Subcutaneous abdominal adipose tissue (tissue), 5 donors: ENCODE results near the gene PIGU.

Experiments used
- H3K27ac ChIP-seq: one replicate; pipeline ENCODE4 v1.7.0; 2013; ENCODE audit warnings: low read depth, mild to moderate bottlenecking, inconsistent platforms, low read length, moderate library complexity
- H3K27me3 ChIP-seq, 5 donors: one replicate each; pipeline ENCODE4 v1.7.0; 2013; ENCODE audit warnings: low read length in 5 of 5, inconsistent platforms in 1 of 5; ENCODE audit not compliant: control insufficient read depth in 5 of 5, insufficient read depth in 4 of 5
- H3K36me3 ChIP-seq, 5 donors: one replicate each; pipeline ENCODE4 v1.7.0; 2013; ENCODE audit warnings: low read length in 5 of 5; ENCODE audit not compliant: control insufficient read depth in 5 of 5, insufficient read depth in 5 of 5
- H3K4me1 ChIP-seq, 5 donors: one replicate each; pipeline ENCODE4 v1.7.0; 2013; ENCODE audit warnings: low read length in 5 of 5, mild to moderate bottlenecking in 3 of 5, moderate library complexity in 1 of 5; ENCODE audit not compliant: control insufficient read depth in 5 of 5, insufficient read depth in 5 of 5
- H3K4me3 ChIP-seq, 5 donors: one replicate each; pipeline ENCODE4 v1.7.0; 2013; ENCODE audit warnings: low read length in 5 of 5, low read depth in 1 of 5
- H3K9ac ChIP-seq, 5 donors: one replicate each; pipeline ENCODE4 v1.7.0; 2013; ENCODE audit warnings: low read length in 5 of 5, mild to moderate bottlenecking in 4 of 5, moderate library complexity in 3 of 5
- H3K9me3 ChIP-seq, 5 donors: one replicate each; pipeline ENCODE4 v1.7.0; 2013; ENCODE audit warnings: low read length in 5 of 5; ENCODE audit not compliant: control insufficient read depth in 5 of 5
- donor health status: healthy.
- donor health status: healthy.
- donor health status: healthy.
- donor health status: healthy.
- donor health status: healthy.

Gene PIGU

GRCh38 chr20:34561661-34562060, 115.2 kb downstream of the PIGU start:
- no peaks in the 10 kb centered on the region for H3K9me3 ChIP-seq
- no peak overlapping the region for H3K4me3 ChIP-seq
- H3K4me1 ChIP-seq = peaks cover 0 to 26% (median 15%) of the 10 kb centered on the region in 5 donors
- H3K27ac ChIP-seq = no peak overlapping the region
- H3K36me3 ChIP-seq = peaks cover 0 to 6% (median 4%) of the 10 kb centered on the region in 5 donors
- H3K27me3 ChIP-seq = no peaks in the 10 kb centered on the region
- H3K9ac ChIP-seq = no peak overlapping the region

DNA sequence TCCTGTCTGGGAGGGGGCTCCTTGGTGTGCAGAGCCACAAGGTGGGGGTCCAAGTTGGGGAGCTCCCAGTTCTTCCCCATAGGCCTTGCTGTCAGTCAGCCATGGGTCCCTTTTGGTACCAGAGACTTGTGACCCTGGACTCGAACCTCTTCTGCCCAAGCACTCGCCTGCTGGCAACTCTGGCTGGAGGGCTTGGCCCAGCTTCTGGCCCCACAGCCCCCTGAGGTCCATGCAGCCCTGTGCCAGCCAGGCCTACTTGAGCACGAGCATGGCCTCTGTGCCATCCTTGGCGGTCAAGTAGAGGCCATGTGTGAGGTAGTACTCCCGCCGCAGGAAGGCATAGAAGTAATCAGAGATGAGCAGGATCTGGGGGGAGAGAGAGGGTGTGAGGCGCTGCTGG, 116.3 kb downstream of the PIGU start:
- Histone ChIP-seq H3K36me3 (peaks cover 0 to 5% (median 4%) of the 10 kb centered on the region in 5 donors), H3K27me3 (no peaks in the 10 kb centered on the region), H3K27ac (no peak overlapping the region), H3K9me3 (no peaks in the 10 kb centered on the region), H3K4me1 (peaks cover 0 to 26% (median 15%) of the 10 kb centered on the region in 5 donors), H3K9ac (no peak overlapping the region), H3K4me3 (no peak overlapping the region)

GRCh38 chr20:34560141-34560523, 116.8 kb downstream of the PIGU start:
- Histone ChIP-seq H3K9ac (no peak overlapping the region), H3K4me1 (peaks cover 0 to 26% (median 15%) of the 10 kb centered on the region in 5 donors), H3K36me3 (peaks cover 0 to 5% (median 4%) of the 10 kb centered on the region in 5 donors), H3K4me3 (no peak overlapping the region), H3K27ac (no peak overlapping the region), H3K9me3 (no peaks in the 10 kb centered on the region), H3K27me3 (no peaks in the 10 kb centered on the region)

DNA sequence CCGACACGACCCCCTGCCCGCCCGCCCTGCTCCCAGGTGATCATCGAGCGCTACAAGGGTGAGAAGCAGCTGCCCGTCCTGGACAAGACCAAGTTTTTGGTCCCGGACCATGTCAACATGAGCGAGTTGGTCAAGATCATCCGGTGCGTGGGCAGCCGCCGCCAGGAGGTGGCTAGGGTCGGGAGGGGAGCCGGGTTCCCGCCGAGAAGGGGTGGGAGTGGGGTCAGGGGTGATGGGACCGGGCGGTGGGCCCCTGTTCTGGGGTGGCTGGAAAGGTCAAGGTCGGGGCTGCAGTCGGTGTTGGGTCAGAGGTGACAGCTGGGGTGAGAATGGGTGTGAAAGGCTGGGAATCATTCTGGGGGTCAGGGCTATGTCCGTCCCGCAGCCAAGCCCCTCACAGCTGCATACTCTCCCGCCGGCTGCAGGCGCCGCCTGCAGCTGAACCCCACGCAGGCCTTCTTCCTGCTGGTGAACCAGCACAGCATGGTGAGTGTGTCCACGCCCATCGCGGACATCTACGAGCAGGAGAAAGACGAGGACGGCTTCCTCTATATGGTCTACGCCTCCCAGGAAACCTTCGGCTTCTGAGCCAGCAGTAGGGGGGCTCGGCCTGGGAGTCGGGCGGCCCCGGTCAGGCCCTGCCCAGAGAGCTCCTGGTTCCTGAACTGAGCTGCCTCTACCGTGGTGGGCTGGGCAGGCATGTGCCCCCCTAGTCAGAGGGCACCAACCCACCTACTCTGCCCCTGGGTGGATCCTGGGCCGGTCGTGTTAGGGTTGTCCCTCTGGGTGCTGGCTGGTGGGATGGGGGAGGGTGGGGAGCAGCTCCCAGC, 117.4 kb downstream of the PIGU start:
- peak overlapping the region; percentile 37 for H3K27ac ChIP-seq
- H3K36me3 ChIP-seq = peaks cover 0 to 5% (median 4%) of the 10 kb centered on the region in 5 donors
- peak overlapping the region in 1 of 5 donors; percentile 56 for H3K9ac ChIP-seq
- H3K4me3 ChIP-seq = peak overlapping the region in 4 of 5 donors; percentile 39 to 82 (median 68)
- H3K4me1 ChIP-seq = peaks cover 0 to 21% (median 11%) of the 10 kb centered on the region in 5 donors
- no peaks in the 10 kb centered on the region for H3K27me3 ChIP-seq
- no peaks in the 10 kb centered on the region for H3K9me3 ChIP-seq

DNA sequence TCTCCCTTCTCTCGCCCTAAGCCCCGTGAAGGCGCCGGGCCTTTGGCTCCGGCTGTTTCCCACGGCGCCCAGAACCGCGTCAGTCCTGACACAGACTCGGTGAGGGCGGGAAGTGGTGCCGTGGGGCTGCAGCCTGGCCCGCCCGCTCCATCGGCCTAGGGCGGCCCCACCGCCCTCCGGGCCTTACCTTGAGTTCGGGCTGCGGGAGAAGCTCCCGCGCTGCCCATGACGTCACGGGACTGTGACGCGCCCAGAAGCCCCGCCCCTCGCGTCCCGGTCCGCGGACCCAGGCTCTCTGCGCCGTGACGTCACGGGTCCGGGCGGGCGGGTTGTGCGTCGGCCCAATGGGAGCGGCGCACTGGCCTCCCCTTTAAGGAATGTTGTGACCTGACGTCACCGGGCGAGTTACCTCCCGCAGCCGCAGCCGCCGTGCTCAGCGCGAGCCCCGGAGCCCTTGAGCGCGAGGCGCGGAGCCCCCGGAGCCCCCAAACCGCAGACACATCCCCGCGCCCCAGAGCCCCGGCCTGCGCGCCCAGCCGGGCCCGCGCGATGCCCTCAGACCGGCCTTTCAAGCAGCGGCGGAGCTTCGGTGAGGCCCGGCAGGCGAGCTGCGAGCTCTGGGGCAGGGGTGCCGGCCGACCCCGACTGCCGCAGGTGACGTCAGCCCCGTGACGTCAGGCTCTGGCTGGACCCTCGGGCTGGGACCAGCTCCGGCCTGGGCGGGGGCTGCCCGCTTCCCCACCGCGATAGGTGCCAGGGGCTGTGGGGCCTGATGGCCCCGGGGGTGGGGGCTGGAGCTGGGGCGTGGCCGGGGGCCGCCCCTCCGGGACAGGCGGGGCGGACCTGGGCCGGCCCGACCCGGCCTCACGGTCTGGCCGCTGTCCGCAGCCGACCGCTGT, 118.3 kb downstream of the PIGU start, which contains the start of gene MAP1LC3A:
MAP1LC3A (plus strand) TSS at position 399 of the 899 bp plus-strand sequence; CDS start at position 550, 151 bp downstream.
- H3K4me1 ChIP-seq = peaks cover 0 to 20% (median 11%) of the 10 kb centered on the region in 5 donors
- H3K36me3 ChIP-seq = peaks cover 0 to 5% (median 4%) of the 10 kb centered on the region in 5 donors
- H3K9ac ChIP-seq = peak within 1 kb of the TSS; percentile 77 to 87 (median 85)
- H3K27me3 ChIP-seq = no peaks in the 10 kb centered on the region
- H3K27ac ChIP-seq = peak within 1 kb of the TSS; percentile 62
- H3K9me3 ChIP-seq = no peaks in the 10 kb centered on the region
- peak within 1 kb of the TSS; percentile 73 to 85 (median 79) for H3K4me3 ChIP-seq

DNA sequence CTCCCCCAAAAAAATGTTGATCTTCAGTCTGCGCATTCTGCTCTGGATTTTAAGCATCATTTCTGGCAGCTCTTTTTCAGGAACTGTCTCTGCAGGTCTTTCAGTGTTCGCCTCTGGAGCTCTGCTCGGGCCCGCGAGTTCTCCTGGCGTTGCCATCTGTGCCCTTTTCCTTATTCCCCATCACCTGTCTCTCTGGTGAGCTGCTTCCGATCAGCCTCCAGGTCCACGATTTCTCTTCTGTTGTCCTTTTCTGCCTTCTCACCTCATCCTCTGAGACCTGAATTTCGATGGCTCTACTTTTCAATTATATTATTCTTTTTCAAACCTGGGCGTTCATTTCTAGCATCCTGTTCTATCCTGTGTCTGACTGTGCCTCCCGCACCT, 119.0 kb downstream of the PIGU start:
- Histone ChIP-seq H3K27ac (peak overlapping the region; percentile 62), H3K36me3 (peaks cover 0 to 5% (median 4%) of the 10 kb centered on the region in 5 donors), H3K4me3 (peak overlapping the region; percentile 73 to 85 (median 79)), H3K4me1 (peaks cover 0 to 20% (median 11%) of the 10 kb centered on the region in 5 donors), H3K9me3 (no peaks in the 10 kb centered on the region), H3K27me3 (no peaks in the 10 kb centered on the region), H3K9ac (peak overlapping the region; percentile 77 to 87 (median 79))

DNA sequence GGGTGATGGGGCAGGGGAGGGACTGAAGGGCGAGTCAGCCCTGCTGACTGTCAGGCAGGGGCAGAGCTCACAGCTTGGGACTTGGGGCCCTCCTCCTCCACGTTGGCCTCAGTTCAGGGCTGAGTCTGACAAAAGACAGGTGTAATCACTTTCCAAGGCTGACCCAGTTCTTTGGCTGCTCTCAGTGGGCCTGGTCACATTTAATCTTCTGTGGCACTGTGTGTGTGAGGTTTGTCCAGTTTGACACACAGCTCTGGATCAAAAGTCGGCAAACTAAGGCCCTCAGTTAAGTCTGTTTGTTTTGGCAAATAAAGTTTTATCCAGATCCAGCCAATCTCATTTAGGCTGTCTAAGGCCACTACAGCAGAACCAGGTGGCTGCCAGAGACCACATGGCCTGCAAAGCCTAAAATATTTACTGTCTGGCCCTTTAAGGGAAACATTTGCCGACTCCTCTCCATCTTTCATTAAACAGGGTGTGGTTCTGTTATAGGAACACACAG, 123.5 kb downstream of the PIGU start:
- no peak overlapping the region for H3K4me3 ChIP-seq
- no peaks in the 10 kb centered on the region for H3K9me3 ChIP-seq
- H3K27me3 ChIP-seq = no peaks in the 10 kb centered on the region
- H3K4me1 ChIP-seq = peaks cover 0 to 10% (median 6%) of the 10 kb centered on the region in 5 donors
- H3K36me3 ChIP-seq = no peaks in the 10 kb centered on the region
- no peak overlapping the region for H3K9ac ChIP-seq
- no peak overlapping the region for H3K27ac ChIP-seq

DNA sequence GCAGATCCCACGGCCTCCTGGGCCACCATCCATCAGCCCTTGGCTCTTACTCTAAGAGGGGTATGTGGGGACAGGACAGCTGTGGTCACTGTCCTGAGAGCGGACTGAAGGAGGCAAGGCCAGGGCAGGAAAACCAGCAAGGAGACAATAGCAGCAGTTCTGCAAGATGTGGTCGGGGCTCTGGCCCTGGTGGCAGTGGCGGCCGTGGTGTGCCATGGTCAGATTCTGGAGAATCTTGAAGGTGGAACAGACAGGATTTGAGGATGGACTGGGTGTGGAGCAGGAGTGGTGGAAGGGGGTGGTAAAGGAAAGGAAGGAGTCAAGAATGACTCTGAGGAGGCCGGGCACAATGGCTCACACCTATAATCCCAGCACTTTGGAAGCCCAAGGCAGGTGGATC, 124.3 kb downstream of the PIGU start:
- Histone ChIP-seq H3K9me3 (no peaks in the 10 kb centered on the region), H3K27ac (no peak overlapping the region), H3K4me1 (peaks cover 0 to 2% (median 0%) of the 10 kb centered on the region in 5 donors), H3K4me3 (no peak overlapping the region), H3K36me3 (no peaks in the 10 kb centered on the region), H3K9ac (no peak overlapping the region), H3K27me3 (no peaks in the 10 kb centered on the region)

DNA sequence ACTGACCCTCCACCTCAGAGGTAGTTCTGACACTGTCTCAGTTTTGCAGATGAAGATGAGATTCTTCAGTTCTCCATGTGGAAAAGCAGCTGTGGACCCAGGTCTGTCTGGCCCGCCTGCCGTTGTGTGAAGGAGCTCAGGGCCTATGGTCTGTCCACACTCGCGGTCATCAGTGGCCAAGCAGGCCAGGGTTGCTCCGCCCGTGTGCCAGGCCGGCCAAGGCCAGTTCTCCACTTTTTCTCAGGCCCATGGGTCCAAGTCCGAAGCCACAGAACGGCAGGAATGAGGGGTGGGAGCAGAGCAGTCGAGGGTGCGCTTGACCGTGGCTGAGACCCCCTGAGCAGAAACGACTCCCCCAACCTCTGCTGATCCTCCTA, 127.0 kb downstream of the PIGU start:
- Histone ChIP-seq H3K27me3 (no peaks in the 10 kb centered on the region), H3K4me1 (no peaks in the 10 kb centered on the region), H3K4me3 (no peak overlapping the region), H3K9ac (no peak overlapping the region), H3K27ac (no peak overlapping the region), H3K36me3 (no peaks in the 10 kb centered on the region), H3K9me3 (no peaks in the 10 kb centered on the region)
